HG02884 (cell line): ENCODE measurements around the gene PCDH9.
"Not testable (repeated sequence)": the region's sequence is repeated elsewhere in the genome, so short reads cannot be mapped to it uniquely, and the experiment has no call there.

Experiments
- ATAC-seq: cut with Tn5 transposase; IDR thresholded peaks from one replicate; pipeline ENCODE4 v1.9.1; 2021; ENCODE audit warnings: mild to moderate bottlenecking, moderate library complexity; ENCODE audit not compliant: unreplicated experiment

The PCDH9 gene

GRCh38 chr13:66803013-66803807 lies 426.9 kb downstream of the PCDH9 start:
- ATAC-seq: no peak

GRCh38 chr13:66795636-66796035 lies 434.5 kb downstream of the PCDH9 start:
- no peak for ATAC-seq

GRCh38 chr13:66794340-66795031 lies 435.6 kb downstream of the PCDH9 start:
- peak; percentile 53 for ATAC-seq

GRCh38 chr13:66790861-66791260 lies 439.3 kb downstream of the PCDH9 start:
- no peak for ATAC-seq

- no peak for ATAC-seq
Observed at GRCh38 chr13:66781241-66781640, 448.9 kb downstream of the PCDH9 start.

- ATAC-seq: no peak
Observed at GRCh38 chr13:66780814-66781213, 449.3 kb downstream of the PCDH9 start.

GRCh38 chr13:66778461-66778860 lies 451.7 kb downstream of the PCDH9 start:
- no peak for ATAC-seq

GRCh38 chr13:66775196-66775595 lies 454.9 kb downstream of the PCDH9 start:
- ATAC-seq: no peak

DNA sequence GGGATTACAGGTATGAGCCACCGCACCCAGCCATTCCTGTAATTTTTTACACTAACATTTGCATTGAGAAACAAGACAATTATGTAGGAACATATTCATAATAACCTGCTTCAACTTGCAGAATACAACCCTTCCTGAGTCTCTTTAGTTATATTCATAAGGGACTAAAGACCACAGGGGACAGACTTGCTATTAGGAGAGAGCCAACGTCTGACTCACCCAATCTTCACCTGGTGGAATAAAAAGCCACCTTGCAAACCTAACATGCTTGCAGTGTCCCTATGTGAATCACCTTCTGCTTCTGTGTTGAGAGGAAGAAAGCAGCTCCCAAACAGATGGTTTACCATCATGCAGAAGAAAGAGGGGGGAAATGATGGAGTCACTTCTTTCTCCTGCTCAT lies 456.1 kb downstream of the PCDH9 start:
- no peak for ATAC-seq

DNA sequence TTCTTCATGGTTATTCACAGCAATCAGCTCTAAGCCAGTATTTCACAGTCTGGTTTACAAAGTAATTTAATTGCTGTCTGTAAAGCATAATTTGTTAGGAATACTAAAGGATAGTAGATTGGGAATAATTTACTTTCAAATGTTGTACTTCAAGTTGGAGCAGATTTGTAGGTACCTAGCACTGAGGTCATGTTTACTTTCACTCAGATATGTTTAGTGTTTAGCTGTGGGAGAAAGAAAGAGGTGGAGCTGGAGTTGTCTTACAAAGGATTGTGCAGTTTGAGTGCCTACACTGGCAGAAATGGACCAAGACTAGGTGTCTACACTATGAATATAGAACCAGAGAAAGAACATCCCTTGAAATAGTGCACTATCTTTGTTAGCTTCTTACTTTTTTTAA lies 464.6 kb downstream of the PCDH9 start:
- no peak for ATAC-seq

DNA sequence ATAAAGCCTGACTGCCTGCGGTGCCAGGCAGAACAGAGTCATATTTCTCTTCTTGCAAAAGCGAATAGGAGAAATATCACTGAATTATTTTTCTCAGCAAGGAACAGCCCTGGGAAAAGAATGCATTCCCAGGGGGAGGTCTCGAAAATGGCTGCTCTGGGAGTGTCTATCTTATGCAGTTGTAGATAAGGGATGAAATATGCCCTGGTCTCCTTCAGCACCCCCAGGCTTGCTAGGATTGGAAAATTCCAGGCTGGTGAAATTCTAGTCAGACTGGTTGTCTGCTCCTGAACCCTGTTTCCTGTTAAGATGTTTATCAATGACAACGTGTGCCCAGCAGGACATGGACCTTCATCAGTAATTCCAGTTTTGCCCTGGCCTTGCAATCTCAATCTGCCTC lies 469.5 kb downstream of the PCDH9 start:
- not testable (repeated sequence) for ATAC-seq

DNA sequence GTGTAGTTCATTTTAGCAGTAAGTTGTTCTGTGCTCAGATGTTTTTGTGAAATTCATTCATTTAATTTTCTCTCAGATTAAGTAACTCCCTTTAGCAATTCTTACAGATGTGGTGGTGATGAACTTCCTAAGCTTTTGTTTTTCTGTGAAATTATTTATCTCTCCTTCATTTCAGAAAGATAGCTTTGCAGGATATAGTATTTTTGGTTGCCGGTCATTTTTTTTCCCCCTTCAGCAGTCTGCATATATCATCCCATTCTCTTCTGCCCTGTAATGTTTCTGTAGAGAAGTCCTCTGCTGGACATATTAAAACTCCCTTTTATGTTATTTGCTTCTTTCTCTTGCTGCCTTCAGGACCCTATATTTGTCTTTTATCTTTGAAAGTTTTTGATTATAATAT lies 470.2 kb downstream of the PCDH9 start:
- no peak for ATAC-seq

- ATAC-seq: no peak
Observed at GRCh38 chr13:66751691-66752090, 478.4 kb downstream of the PCDH9 start.

- ATAC-seq: no peak
Observed at GRCh38 chr13:66748712-66749111, 481.4 kb downstream of the PCDH9 start.

DNA sequence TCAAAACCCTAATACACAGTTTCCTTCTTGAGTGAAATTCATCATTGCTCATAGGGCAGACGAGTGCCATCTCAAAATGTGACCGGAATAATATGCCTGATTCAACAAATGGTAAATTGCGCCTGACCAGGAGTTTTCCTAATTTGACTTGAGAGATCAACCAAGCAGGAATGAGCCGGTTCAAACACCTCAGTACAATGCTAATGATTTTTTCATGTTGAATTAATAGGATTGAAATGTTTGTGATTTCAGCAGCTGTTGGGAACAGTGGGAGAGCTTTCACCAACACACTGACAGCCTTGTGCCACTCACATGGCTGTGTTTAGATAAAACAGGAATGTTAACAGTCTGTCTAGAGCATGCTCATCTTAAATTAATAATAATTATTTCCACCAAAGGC lies 484.8 kb downstream of the PCDH9 start:
- no peak for ATAC-seq

DNA sequence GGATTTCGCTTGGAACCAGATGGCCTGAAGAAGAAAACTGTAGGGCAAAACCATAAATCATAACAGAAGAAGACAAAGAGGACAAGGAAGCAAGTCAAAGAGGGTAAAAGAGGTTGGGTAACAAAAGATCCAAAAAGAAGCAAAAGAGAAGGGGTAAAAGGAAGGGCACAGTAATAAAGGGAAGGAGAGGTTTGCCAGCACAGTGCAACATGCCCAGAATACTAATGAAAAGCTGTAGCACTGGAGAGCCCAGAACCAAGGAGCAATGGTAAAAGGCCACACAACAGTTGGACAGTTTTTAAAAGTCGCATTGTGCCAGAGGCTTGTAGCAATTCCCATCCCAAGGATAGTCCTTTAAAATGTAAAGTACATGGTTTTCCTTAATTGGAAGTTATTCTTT lies 506.6 kb downstream of the PCDH9 start:
- ATAC-seq: no peak

- no peak for ATAC-seq
Observed at GRCh38 chr13:66716538-66716937, 513.6 kb downstream of the PCDH9 start.

GRCh38 chr13:66714795-66715194 lies 515.3 kb downstream of the PCDH9 start:
- ATAC-seq: no peak

DNA sequence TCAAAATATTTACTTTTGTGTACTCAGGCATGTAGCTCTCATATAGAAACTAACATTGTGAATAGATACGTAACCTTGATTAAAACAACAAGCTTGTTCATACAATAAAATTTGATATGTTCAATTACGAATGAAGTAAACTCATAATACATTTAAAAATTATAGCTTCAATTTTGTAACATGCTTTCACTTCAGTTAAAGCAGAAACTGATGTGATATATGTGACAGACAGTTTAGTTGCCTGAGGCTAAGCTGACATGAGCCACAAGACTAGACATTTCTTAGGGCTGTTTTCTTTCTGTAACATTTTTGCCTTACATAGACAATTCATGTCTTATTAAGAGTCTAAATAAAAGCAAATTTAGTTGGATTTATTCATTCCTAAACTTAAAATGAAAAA lies 526.0 kb downstream of the PCDH9 start:
- no peak for ATAC-seq

DNA sequence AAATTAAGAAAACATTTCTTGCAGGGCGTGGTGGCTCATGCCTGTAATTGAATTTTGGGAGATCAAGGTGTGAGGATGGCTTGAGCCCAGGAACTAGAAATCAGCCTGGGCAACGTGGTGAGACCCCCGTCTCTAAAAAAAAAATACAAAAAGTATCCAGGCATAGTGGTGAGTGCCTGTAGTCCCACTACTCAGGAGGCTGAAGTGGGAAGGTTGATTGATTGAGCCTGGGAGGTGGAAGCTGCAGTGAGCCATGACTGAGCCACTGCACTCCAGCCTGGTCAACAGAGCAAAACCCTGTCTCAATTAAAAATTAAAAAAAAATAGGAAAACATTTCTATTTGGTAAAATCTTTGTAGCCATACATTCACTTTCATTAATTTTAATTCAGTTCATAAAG lies 526.5 kb downstream of the PCDH9 start:
- ATAC-seq: no peak

- no peak for ATAC-seq
Observed at GRCh38 chr13:66700117-66700601, 530.0 kb downstream of the PCDH9 start.

DNA sequence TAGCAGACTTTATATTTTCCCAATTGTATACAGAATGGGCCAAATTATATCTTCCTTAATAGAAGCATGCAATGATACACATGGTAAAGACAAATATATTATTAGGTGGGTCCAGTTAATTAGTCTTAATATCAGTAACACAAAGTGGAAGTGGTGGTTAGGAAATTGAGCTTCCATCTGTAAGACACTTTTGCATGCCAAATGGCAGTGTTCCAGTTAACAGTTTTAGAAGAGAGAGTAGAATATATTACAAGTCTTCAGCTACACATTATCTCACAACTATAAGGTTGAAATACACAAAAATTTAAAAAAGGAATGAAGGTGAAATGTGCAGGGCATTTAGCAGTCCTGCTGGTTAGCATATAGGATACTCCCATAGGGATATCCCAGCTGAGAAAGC lies 536.5 kb downstream of the PCDH9 start:
- ATAC-seq: no peak
